Measurements from ENCODE around the gene RFC3.

The RFC3 gene

GRCh38 chr13:33863188-33863789 lies 45.3 kb downstream of the RFC3 start:
- H3K4me3 ChIP-seq (ENCODE audit: insufficient read depth, low read depth, low read length, poor library complexity, severe bottlenecking), result no peak overlapping the region
- no peaks in the 10 kb centered on the region for H3K27me3 ChIP-seq (replicated peaks; ENCODE audit: control insufficient read depth, insufficient read depth, low read length, poor library complexity, severe bottlenecking)
- no peaks in the 10 kb centered on the region for H3K36me3 ChIP-seq (ENCODE audit: control insufficient read depth, insufficient read depth, low read length)
- H3K9me3 ChIP-seq (ENCODE audit: control insufficient read depth, low read length), result no peaks in the 10 kb centered on the region
- no peak overlapping the region for H3K27ac ChIP-seq (ENCODE audit: insufficient read depth, low read length, poor library complexity, severe bottlenecking)
- DNase-seq, result no peak
- H3K4me1 ChIP-seq (ENCODE audit: control insufficient read depth, insufficient read depth, low read length, poor library complexity, severe bottlenecking), result no peaks in the 10 kb centered on the region

DNA sequence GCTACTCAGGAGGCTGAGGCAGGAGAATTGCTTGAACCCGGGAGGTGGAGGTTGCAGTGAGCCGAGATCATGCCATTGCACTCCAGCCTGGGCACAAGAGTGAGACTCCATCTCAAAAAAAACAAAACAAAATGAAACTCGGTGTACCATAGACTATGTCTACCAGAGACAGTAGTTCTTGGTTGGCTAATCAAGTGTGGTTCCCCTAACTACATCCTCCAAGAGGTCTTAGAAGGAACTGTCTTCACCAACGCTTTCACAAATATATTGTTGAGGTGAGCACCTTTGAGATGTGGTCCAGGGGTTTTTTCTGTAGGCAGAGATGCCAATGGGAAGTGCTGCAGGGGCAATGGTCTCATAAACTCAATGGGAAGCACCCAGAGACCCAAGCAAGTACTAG lies 48.0 kb downstream of the RFC3 start:
- Histone ChIP-seq H3K36me3 (ENCODE audit: control insufficient read depth, insufficient read depth, low read length) (no peaks in the 10 kb centered on the region), H3K9me3 (ENCODE audit: control insufficient read depth, low read length) (no peaks in the 10 kb centered on the region), H3K27me3 (replicated peaks; ENCODE audit: control insufficient read depth, insufficient read depth, low read length, poor library complexity, severe bottlenecking) (no peaks in the 10 kb centered on the region), H3K4me3 (ENCODE audit: insufficient read depth, low read depth, low read length, poor library complexity, severe bottlenecking) (no peak overlapping the region), H3K27ac (ENCODE audit: insufficient read depth, low read length, poor library complexity, severe bottlenecking) (no peak overlapping the region), H3K4me1 (ENCODE audit: control insufficient read depth, insufficient read depth, low read length, poor library complexity, severe bottlenecking) (no peaks in the 10 kb centered on the region)
- DNase-seq, result no peak

DNA sequence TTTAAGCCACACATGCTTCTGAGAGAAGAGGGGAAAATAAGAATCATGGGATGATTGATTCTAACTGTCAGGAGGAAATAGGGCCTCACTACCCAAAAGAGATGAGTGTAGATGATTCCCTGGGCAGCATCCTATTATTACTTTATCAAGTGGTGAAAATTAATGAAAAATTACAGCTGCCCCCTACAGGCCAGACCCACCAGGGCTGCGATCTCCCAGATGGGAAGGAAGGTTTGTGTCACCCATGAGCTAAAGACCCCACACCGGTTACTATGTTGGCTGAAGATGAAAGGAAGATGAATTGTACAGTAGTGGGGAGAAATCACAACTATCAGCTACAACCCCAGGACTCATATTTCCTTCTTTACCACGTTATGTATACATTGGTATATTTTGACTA lies 49.5 kb downstream of the RFC3 start:
- DNase-seq, result no peak
- H3K27me3 ChIP-seq (replicated peaks; ENCODE audit: control insufficient read depth, insufficient read depth, low read length, poor library complexity, severe bottlenecking), result no peaks in the 10 kb centered on the region
- H3K27ac ChIP-seq (ENCODE audit: insufficient read depth, low read length, poor library complexity, severe bottlenecking), result no peak overlapping the region
- no peaks in the 10 kb centered on the region for H3K4me1 ChIP-seq (ENCODE audit: control insufficient read depth, insufficient read depth, low read length, poor library complexity, severe bottlenecking)
- no peaks in the 10 kb centered on the region for H3K9me3 ChIP-seq (ENCODE audit: control insufficient read depth, low read length)
- no peaks in the 10 kb centered on the region for H3K36me3 ChIP-seq (ENCODE audit: control insufficient read depth, insufficient read depth, low read length)
- H3K4me3 ChIP-seq (ENCODE audit: insufficient read depth, low read depth, low read length, poor library complexity, severe bottlenecking), result no peak overlapping the region

GRCh38 chr13:33868343-33868994 lies 50.5 kb downstream of the RFC3 start:
- no peaks in the 10 kb centered on the region for H3K36me3 ChIP-seq (ENCODE audit: control insufficient read depth, insufficient read depth, low read length)
- no peak overlapping the region for H3K27ac ChIP-seq (ENCODE audit: insufficient read depth, low read length, poor library complexity, severe bottlenecking)
- no peak for DNase-seq
- no peaks in the 10 kb centered on the region for H3K4me1 ChIP-seq (ENCODE audit: control insufficient read depth, insufficient read depth, low read length, poor library complexity, severe bottlenecking)
- no peak overlapping the region for H3K4me3 ChIP-seq (ENCODE audit: insufficient read depth, low read depth, low read length, poor library complexity, severe bottlenecking)
- H3K27me3 ChIP-seq (replicated peaks; ENCODE audit: control insufficient read depth, insufficient read depth, low read length, poor library complexity, severe bottlenecking), result no peaks in the 10 kb centered on the region
- no peaks in the 10 kb centered on the region for H3K9me3 ChIP-seq (ENCODE audit: control insufficient read depth, low read length)

DNA sequence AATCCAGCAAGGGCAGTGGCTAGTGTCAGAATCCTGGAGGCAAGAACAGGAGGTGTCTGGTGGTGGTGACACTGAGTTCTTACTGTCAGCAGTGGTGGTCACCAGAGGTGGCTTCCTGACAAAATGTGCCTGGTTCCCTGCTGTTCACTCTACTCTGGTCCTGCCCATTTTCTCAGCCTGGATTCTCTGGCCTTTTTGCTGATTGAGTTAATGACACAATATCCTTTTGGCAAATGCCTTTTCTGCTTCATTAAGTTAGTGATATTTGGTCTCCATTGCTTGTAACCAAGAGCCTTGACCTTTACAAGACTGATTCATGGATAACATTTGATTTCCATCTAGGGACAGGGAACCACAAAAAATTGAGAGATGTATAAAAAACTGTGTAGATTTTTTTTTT lies 51.1 kb downstream of the RFC3 start:
- H3K4me1 ChIP-seq (ENCODE audit: control insufficient read depth, insufficient read depth, low read length, poor library complexity, severe bottlenecking), result no peaks in the 10 kb centered on the region
- no peaks in the 10 kb centered on the region for H3K36me3 ChIP-seq (ENCODE audit: control insufficient read depth, insufficient read depth, low read length)
- H3K4me3 ChIP-seq (ENCODE audit: insufficient read depth, low read depth, low read length, poor library complexity, severe bottlenecking), result no peak overlapping the region
- no peaks in the 10 kb centered on the region for H3K27me3 ChIP-seq (replicated peaks; ENCODE audit: control insufficient read depth, insufficient read depth, low read length, poor library complexity, severe bottlenecking)
- H3K9me3 ChIP-seq (ENCODE audit: control insufficient read depth, low read length), result no peaks in the 10 kb centered on the region
- no peak overlapping the region for H3K27ac ChIP-seq (ENCODE audit: insufficient read depth, low read length, poor library complexity, severe bottlenecking)
- DNase-seq, result no peak

- DNase-seq, result no peak
- H3K27ac ChIP-seq (ENCODE audit: insufficient read depth, low read length, poor library complexity, severe bottlenecking), result no peak overlapping the region
- no peaks in the 10 kb centered on the region for H3K36me3 ChIP-seq (ENCODE audit: control insufficient read depth, insufficient read depth, low read length)
- no peak overlapping the region for H3K4me3 ChIP-seq (ENCODE audit: insufficient read depth, low read depth, low read length, poor library complexity, severe bottlenecking)
- no peaks in the 10 kb centered on the region for H3K9me3 ChIP-seq (ENCODE audit: control insufficient read depth, low read length)
- H3K4me1 ChIP-seq (ENCODE audit: control insufficient read depth, insufficient read depth, low read length, poor library complexity, severe bottlenecking), result no peaks in the 10 kb centered on the region
- H3K27me3 ChIP-seq (replicated peaks; ENCODE audit: control insufficient read depth, insufficient read depth, low read length, poor library complexity, severe bottlenecking), result no peaks in the 10 kb centered on the region
These were observed 52.2 kb downstream of the RFC3 start for GRCh38 chr13:33870046-33870668.

DNA sequence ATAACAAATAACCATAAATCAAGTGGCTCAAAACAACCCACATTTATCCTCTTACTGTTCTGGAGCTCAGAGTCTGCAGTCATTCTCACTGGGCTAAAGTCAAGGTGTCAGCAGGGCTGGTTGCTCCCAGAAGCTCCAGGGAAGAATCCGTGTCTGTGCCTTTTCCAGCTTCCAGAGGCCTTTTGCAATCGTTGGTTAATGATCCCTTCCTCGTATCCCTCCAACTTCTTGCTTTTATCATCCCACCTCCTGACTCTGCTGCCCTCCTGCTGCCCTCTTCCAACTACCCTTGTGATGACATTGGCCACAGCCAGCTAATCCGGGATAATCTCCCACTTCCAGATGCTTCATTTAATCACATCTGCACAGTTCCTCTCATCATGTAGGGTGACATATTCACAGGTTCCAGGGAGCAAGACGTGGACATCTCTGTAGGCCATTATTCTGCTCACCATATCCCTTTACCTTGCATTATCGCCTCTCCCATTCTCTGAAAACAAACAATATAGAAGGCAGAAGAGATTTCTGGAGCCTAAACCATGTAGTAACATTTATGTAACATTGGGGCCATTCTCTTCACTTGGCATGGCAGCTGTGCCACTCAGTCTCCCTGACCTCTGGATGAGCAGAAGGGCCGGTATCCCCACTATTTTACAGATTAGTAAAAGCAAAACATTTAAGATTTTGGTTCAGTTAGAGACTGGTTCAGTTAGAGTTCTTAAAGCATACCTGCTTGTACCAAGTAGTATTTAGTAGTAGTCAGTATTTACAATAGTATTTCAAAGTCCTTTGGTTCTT lies 53.5 kb downstream of the RFC3 start:
- H3K27ac ChIP-seq (ENCODE audit: insufficient read depth, low read length, poor library complexity, severe bottlenecking), result no peak overlapping the region
- no peaks in the 10 kb centered on the region for H3K27me3 ChIP-seq (replicated peaks; ENCODE audit: control insufficient read depth, insufficient read depth, low read length, poor library complexity, severe bottlenecking)
- no peak for DNase-seq
- no peaks in the 10 kb centered on the region for H3K9me3 ChIP-seq (ENCODE audit: control insufficient read depth, low read length)
- H3K4me1 ChIP-seq (ENCODE audit: control insufficient read depth, insufficient read depth, low read length, poor library complexity, severe bottlenecking), result no peaks in the 10 kb centered on the region
- no peaks in the 10 kb centered on the region for H3K36me3 ChIP-seq (ENCODE audit: control insufficient read depth, insufficient read depth, low read length)
- no peak overlapping the region for H3K4me3 ChIP-seq (ENCODE audit: insufficient read depth, low read depth, low read length, poor library complexity, severe bottlenecking)

DNA sequence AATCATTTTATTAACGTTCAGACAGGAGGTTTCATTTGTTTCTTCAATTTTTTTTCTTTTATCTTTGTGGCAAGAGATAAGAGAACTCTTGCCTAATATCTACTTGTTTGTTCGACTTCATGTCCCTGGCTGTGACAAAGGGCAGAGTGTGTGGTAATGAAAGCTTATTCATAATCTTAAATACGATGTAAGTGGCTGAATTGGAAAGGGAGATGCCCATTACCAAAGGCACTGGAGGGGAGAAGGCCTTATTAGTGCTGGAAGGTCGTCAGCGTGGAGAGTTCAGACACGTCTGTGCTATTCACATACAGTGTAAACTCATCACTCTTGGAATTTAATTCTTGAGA lies 54.0 kb downstream of the RFC3 start:
- Histone ChIP-seq H3K36me3 (ENCODE audit: control insufficient read depth, insufficient read depth, low read length) (no peaks in the 10 kb centered on the region), H3K9me3 (ENCODE audit: control insufficient read depth, low read length) (no peaks in the 10 kb centered on the region), H3K27ac (ENCODE audit: insufficient read depth, low read length, poor library complexity, severe bottlenecking) (no peak overlapping the region), H3K4me3 (ENCODE audit: insufficient read depth, low read depth, low read length, poor library complexity, severe bottlenecking) (no peak overlapping the region), H3K27me3 (replicated peaks; ENCODE audit: control insufficient read depth, insufficient read depth, low read length, poor library complexity, severe bottlenecking) (no peaks in the 10 kb centered on the region), H3K4me1 (ENCODE audit: control insufficient read depth, insufficient read depth, low read length, poor library complexity, severe bottlenecking) (no peaks in the 10 kb centered on the region)
- DNase-seq, result no peak

GRCh38 chr13:33873251-33873908 lies 55.4 kb downstream of the RFC3 start:
- Histone ChIP-seq H3K27ac (ENCODE audit: insufficient read depth, low read length, poor library complexity, severe bottlenecking) (no peak overlapping the region), H3K4me1 (ENCODE audit: control insufficient read depth, insufficient read depth, low read length, poor library complexity, severe bottlenecking) (no peaks in the 10 kb centered on the region), H3K27me3 (replicated peaks; ENCODE audit: control insufficient read depth, insufficient read depth, low read length, poor library complexity, severe bottlenecking) (no peaks in the 10 kb centered on the region), H3K9me3 (ENCODE audit: control insufficient read depth, low read length) (no peaks in the 10 kb centered on the region), H3K36me3 (ENCODE audit: control insufficient read depth, insufficient read depth, low read length) (no peaks in the 10 kb centered on the region), H3K4me3 (ENCODE audit: insufficient read depth, low read depth, low read length, poor library complexity, severe bottlenecking) (no peak overlapping the region)
- DNase-seq, result no peak
